ENCODE measurements around the gene ACP3.

DNA sequence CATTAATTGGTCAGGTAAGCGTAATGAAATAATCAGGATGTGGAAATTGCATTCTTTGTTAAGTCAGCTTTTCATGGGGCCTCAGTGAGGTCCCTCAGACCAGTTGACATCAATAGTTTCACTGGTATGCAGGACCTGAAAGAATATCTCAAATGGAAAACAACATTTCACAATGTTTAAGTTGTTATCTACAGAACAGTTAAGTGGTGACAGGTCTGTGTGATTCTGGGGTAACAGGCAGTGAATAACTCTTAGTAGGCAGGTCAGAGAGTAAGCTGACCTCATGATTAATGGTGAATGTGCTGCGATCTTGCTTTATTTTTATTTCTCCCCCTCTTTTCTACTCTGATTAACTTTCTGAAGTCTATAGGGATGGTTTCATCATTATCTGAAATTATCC is 28.9 kb upstream of the ACP3 start:
- no peak for TF ChIP-seq POLR2A (IDR thresholded peaks at IDR 0.05)
- TF ChIP-seq, protein P1, sequence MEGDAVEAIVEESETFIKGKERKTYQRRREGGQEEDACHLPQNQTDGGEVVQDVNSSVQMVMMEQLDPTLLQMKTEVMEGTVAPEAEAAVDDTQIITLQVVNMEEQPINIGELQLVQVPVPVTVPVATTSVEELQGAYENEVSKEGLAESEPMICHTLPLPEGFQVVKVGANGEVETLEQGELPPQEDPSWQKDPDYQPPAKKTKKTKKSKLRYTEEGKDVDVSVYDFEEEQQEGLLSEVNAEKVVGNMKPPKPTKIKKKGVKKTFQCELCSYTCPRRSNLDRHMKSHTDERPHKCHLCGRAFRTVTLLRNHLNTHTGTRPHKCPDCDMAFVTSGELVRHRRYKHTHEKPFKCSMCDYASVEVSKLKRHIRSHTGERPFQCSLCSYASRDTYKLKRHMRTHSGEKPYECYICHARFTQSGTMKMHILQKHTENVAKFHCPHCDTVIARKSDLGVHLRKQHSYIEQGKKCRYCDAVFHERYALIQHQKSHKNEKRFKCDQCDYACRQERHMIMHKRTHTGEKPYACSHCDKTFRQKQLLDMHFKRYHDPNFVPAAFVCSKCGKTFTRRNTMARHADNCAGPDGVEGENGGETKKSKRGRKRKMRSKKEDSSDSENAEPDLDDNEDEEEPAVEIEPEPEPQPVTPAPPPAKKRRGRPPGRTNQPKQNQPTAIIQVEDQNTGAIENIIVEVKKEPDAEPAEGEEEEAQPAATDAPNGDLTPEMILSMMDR (IDR thresholded peaks at IDR 0.05 in 4 of 5, conservative IDR thresholded peaks at IDR 0.05 in 1 of 5), result no peak

All from gastrocnemius medialis (tissue), 4 donors.